GM18951 (cell line): ENCODE results near the gene CCM2L.

ENCODE experiments used
- POLR2A ChIP-seq: IDR thresholded peaks from 4 replicates; pipeline ENCODE4 v1.6.1; 2011; ENCODE audit warnings: mild to moderate bottlenecking; ENCODE audit not compliant: insufficient read length, insufficient read depth; ENCODE audit errors: extremely low read depth
- in situ Hi-C: fragments of 300-500 bp; cut with MboI; formaldehyde crosslinking; loops from one replicate; pipeline ENCODE4 v1.12.0; 2022; ENCODE audit warnings: low sequenced_read_pairs, mixed read lengths, inconsistent platforms; ENCODE audit not compliant: unreplicated experiment

The CCM2L gene

DNA sequence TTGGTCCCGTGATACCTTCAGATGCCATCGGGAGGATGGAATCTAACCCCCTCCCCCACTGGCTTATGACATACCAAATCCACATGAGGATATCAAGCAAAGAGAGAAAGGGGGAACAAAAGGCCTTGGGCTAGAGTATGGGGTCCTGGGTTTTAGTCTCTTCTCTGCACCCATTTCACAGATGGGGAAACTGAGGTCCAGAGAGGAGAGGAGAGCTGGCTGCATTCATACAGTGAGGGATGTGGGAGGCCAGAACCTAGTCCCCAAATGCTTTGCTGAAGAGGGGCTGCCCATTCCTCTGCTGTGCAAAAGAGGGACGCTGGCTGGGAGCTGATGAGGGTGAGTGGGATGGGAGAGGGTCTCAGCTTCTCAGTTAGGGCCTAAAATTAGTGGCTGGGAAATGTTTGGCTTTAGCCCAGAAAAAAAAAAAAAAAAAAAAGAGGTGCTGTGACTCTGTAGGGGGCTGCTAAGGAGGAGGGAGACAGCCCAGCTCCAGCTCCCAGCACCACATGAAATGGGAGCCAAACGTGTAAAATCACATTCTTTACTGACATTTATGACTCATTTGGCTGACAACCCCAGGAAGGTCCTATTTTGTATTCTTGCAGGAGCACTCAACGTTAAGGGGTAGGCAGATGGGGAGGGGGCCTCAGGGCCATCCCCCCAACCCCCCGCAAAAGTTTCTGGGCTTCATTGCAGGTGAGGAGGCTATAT is 30.4 kb upstream of the CCM2L start:
- no peak for TF ChIP-seq POLR2A

DNA sequence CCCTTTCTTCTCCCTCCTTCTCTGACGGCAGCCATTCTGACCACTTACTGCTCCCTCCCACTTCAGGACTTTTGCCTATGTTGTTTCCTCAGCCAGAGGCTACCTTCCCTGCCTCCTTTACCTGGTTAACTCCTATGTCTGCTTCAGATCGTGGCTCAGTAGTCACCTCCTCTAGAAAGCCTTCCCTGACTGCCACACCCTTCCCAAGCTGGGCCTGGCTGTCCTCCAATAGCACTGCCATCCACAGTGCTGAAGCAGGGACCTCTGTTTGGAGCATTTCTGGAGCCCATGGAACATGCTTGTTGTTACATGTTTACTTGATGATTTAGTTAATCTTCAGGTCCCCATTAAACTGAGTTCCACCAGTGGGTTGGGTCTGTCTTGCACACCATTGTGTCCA is 28.5 kb upstream of the CCM2L start:
- TF ChIP-seq POLR2A, result no peak
- in situ Hi-C loops, result no loop called here

More for the DNA sequence above, 30.4 kb upstream of the CCM2L start:
- in situ Hi-C loops, result no loop called here

DNA sequence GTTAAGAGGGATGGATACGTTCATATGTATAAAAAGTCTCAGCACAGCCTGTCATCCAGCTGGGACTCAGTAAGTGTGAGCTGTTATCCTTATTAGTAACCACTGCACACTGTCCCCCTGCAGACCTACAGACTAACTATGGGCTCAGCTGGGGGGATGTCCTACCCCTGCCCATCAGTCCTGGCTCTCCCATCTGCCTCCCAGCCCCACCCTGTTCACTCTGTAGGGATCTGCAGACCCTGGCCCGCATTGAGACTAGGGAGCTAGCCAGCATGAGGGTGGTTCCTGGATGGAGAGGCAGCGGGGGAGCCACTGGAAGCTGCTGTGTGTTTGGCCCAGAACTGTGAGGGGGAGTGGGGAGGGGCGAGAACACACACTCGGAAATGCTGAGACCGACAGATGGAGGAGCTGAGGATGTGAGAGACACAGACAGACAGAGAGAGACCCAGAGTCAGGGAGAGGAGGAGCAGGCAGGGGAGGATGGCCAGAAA is 25.2 kb upstream of the CCM2L start:
- no peak for TF ChIP-seq POLR2A
- in situ Hi-C loops, result no loop called here

DNA sequence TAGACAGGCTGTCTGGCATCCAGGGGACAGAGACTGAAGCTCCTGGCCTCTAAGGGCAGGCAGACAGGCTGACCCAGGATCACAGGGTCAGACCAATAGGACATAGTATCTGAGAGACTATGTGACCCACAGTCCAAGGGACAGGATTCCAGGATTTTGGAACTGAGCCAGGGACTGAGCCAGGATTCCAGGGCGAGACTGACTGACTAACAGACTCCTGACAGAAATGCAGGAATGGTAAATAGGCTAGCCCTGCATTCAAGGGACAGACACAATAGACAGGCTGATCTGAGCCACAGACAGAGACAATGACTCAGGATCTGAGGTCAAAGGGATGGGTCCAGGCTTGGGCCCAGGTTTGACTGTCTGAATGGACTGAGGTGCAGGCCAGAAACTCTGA is 22.5 kb upstream of the CCM2L start:
- no peak for TF ChIP-seq POLR2A
- in situ Hi-C loops, result no loop called here

DNA sequence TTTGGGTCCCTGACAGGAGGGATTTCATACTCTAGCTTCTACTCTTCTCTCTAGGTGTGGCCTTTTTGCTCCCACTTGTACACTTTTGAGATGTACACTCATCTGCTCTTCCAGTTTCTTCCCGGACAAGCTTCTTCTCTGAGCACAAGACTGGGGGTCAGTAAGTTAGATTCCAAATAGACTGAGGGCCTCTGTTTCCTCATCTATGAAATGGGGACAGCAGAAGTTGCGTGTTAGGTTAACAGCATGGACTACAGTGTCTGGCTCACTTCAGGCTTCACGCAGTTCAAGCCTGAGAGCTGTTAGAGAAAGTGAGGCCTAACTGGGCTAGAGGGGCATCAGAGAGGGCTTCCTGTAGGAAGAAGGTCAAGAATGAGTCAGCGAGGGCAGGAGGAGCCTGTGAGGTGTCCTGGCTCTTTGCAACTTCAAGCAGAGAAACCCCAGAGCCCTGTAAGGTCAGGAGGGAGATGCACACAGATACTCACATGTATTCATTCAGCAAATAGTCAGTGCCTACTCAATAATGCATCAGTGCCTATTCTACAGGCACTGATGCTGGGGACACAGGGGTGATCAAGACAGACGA is 21.7 kb upstream of the CCM2L start:
- in situ Hi-C loops, result no loop called here
- no peak for TF ChIP-seq POLR2A

DNA sequence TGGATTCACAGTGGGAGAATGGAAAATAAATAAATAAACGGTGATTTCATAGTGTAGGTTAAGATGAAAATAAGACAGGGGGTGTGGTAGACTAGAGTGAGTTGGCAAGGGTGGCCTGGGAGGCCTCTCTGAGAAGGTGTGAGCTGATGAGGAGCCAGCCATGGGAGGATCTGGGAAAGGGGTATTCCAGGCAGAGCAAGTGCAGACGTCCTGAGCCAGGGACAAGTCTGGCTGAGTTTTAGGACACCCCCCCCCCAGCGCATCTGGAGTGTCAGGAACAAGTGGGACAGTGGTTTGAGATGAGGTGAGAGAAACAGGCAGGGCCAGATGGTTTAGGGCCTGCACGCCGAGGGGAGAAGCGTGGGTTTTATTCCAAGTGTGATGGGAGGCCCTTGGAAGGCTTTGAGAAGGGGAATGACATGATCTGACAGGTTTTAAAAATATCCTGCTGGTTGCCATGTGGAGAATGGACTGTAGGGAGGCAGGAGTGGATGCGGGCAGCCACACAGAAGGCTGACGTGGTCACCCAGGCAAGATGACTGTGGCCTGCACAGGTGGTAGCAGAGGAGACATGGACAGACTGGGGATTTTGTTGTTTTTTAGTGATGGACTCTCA is 21.1 kb upstream of the CCM2L start:
- TF ChIP-seq POLR2A, result no peak
- in situ Hi-C loops, result no loop called here

DNA sequence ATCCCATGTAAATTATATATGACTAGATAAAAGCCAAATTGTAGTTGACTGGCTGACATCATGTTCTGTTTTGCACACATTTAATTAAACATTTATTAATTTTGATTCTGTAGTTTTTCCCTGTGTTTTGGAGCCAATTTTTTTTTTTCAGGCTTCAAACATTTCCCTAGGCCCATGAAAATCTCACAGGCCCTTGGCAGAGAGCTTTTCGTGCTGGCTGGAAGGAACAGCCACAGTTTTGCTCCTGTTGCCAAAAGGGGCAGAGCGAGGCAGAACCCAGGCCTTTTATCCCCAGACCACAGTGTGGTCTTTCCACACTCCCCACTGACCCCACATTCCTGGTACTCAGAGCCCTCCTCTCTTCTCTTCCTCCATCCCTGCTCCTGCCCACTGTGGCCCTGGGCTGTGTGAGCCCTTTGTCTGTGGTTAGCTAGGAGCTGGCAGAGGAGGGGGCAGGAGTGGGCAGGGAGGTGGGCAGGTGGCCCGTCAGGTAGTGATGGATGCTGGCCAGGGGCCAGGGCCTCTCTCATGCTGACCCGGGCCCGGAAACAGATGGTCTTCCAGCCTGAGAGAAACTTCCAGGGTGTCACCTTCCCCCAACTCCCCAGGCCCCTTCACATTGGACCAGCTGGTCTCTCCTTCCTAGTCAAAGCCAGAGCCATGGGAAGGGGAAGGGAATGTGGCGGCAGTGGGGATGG is 19.4 kb upstream of the CCM2L start:
- no peak for TF ChIP-seq POLR2A
- in situ Hi-C loops, result no loop called here

DNA sequence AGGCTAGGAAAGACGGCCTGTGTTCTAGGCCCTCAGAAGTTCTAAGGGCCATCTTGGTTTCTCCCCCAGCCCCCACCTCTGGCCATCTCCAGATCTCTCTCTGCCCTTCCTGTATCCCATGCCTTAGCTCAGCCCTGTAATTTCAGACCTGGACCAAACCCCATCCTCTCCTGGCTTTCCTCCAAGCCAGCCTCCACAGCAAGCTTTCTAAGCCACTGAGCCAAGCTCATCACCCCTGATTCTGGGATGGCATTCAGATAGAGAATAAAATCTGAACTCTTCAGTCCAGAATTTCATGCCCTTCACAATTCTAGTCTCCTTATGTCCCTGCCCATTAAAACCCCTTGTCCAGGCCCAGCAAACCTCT is 18.9 kb upstream of the CCM2L start:
- in situ Hi-C loops, result no loop called here
- no peak for TF ChIP-seq POLR2A

DNA sequence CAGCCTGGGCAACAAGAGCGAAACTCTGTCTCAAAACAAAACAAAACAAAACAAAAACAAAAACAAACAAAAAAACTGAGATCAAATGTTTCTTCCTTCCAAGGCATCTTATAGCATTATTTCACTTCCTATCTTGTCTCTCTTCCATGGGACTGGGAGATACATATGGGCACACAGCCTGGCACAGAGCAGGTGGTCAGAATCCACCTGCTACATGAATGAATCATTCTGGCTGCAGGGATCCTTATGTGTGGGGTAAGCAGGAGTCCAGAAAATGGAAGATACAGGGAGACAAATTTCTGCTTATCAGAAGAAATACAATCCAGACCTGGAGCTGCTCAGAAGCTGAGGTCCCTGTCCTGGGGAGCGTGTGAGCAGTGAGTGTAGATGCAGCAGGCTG is 18.2 kb upstream of the CCM2L start:
- in situ Hi-C loops, result no loop called here
- TF ChIP-seq POLR2A, result no peak

DNA sequence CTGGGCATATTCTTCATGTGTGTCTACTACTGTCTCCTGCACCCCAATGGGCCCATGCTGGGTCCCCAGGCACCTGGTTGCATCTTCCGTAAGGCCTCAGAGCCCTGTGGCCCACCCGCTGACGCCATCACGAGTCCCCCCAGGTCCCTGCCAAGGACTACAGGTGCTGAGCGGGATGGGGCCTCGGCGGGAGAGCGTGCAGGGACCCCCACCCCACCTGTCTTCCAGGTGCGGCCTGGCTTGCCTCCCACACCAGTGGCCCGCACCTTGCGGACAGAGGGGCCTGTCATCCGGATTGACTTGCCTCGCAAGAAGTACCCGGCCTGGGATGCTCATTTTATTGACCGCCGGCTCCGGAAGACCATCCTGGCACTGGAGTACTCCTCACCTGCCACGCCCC is 13.2 kb upstream of the CCM2L start:
- in situ Hi-C loops, result no loop called here

DNA sequence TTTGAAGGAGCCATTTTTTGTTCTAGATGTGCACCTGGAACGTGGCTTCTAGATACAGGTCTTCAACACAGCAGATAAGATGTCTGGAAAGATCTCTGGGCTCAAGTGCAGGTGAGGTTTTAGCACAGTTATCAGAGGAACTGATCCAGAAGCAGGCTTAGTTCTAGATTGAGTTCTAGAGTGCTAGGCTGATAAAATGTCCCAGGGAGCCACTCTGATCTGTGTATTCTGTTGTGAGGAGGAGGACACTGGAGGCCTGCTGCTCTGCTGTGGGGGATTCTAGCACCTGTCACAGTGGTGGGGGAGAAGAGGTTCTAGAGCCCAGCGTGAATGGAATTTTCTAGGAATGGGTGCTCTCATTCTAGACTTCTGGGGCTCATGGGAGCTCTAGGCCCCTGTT is 12.0 kb upstream of the CCM2L start:
- in situ Hi-C loops, result no loop called here
- TF ChIP-seq POLR2A, result no peak

More for the DNA sequence above, 13.2 kb upstream of the CCM2L start:
- no peak for TF ChIP-seq POLR2A

DNA sequence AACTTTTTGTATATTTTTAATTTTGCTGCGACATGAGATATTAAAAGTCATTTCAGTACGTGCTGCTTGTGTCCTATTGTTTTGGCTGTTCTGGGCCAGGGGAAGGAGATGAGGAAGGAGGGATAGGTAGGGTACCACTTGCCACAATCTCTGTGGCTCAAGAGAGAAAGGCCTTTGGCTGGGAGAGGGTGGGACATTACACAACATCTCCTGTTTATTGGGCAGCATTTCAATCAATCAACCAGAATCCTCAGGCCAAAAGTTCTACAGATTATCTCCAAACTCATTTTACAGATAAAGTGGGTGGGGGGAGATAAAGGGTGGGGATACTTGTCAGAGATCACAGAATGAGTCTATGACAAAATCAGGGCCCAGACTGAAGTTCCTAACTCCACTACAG is 6.9 kb upstream of the CCM2L start:
- in situ Hi-C loops, result no loop called here
- TF ChIP-seq POLR2A, result no peak

DNA sequence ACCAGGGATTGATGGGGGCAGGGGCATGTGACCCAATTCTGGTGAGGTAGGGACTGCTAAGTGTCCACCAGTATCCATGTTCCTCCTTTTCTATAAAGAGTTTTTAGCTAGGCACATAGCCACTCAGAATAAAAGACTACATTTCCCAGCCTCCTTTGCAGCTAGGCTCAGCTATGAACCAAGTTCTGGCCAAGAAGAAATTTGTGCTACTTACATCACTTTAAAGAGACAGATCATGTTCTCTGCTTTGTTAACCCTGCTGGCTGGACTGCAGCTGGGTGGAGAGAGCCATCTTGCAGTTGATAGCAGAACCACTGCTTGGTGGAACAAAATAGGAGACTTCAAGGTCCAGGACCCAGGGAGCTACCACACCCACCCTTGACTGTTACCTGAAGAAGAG is 5.3 kb upstream of the CCM2L start:
- in situ Hi-C loops, result no loop called here
- TF ChIP-seq POLR2A, result no peak

DNA sequence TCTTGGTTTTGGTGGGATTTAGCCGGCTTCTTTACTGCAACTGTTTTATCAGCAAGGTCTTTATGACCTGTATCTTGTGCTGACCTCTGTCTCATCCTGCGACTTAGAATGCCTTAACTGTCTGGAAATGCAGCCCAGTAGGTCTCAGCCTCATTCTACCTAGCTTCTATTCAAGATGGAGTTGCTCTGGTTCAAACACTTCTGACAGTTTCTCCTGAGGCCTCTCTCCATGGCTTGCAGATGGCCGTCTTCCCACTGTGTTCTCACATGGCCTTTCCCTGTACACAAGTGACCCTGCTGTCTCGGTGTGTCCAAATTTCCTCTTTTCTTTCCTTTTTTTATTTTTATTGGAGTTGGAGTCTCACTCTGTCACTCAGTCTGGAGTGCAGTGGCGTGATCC is 4.2 kb upstream of the CCM2L start:
- no peak for TF ChIP-seq POLR2A
- in situ Hi-C loops, result no loop called here
